IPS-11a (cell line): ENCODE measurements around the gene PTGER4.
"Not testable (repeated sequence)": the region's sequence is repeated elsewhere in the genome, so short reads cannot be mapped to it uniquely, and the experiment has no call there.

Experiments
- H3K4me3 ChIP-seq: one replicate; pipeline ENCODE4 v1.5.1; 2013; ENCODE audit warnings: low read depth, low read length, control low read depth

PTGER4 gene

GRCh38 chr5:40688996-40689395 is 9.3 kb downstream of the PTGER4 start:
- no peak overlapping the region for H3K4me3 ChIP-seq

GRCh38 chr5:40689438-40689837 is 9.7 kb downstream of the PTGER4 start:
- no peak overlapping the region for H3K4me3 ChIP-seq

- H3K4me3 ChIP-seq = no peak overlapping the region
These were observed 10.6 kb downstream of the PTGER4 start for GRCh38 chr5:40690267-40690666.

- H3K4me3 ChIP-seq = no peak overlapping the region
These were observed 12.2 kb downstream of the PTGER4 start for GRCh38 chr5:40691894-40692293.

GRCh38 chr5:40694433-40694832 is 14.7 kb downstream of the PTGER4 start:
- H3K4me3 ChIP-seq = no peak overlapping the region

GRCh38 chr5:40700116-40700782 is 20.5 kb downstream of the PTGER4 start:
- no peak overlapping the region for H3K4me3 ChIP-seq

- H3K4me3 ChIP-seq = not testable (repeated sequence)
These were observed 22.3 kb downstream of the PTGER4 start for GRCh38 chr5:40702027-40702426.

- not testable (repeated sequence) for H3K4me3 ChIP-seq
These were observed 25.8 kb downstream of the PTGER4 start for GRCh38 chr5:40705484-40705883.

GRCh38 chr5:40710575-40710974 is 30.9 kb downstream of the PTGER4 start:
- H3K4me3 ChIP-seq = not testable (repeated sequence)

GRCh38 chr5:40714001-40714400 is 34.3 kb downstream of the PTGER4 start:
- no peak overlapping the region for H3K4me3 ChIP-seq

GRCh38 chr5:40716000-40716399 is 36.3 kb downstream of the PTGER4 start:
- no peak overlapping the region for H3K4me3 ChIP-seq

- H3K4me3 ChIP-seq = no peak overlapping the region
These were observed 36.9 kb downstream of the PTGER4 start for GRCh38 chr5:40716590-40716989.

- no peak overlapping the region for H3K4me3 ChIP-seq
These were observed 37.6 kb downstream of the PTGER4 start for GRCh38 chr5:40717281-40717680.

GRCh38 chr5:40720069-40720468 is 40.4 kb downstream of the PTGER4 start:
- no peak overlapping the region for H3K4me3 ChIP-seq

GRCh38 chr5:40722497-40722911 is 42.8 kb downstream of the PTGER4 start:
- not testable (repeated sequence) for H3K4me3 ChIP-seq

GRCh38 chr5:40733434-40733833 is 53.7 kb downstream of the PTGER4 start:
- no peak overlapping the region for H3K4me3 ChIP-seq

GRCh38 chr5:40733879-40734563 is 54.3 kb downstream of the PTGER4 start:
- no peak overlapping the region for H3K4me3 ChIP-seq

GRCh38 chr5:40734986-40735385 is 55.3 kb downstream of the PTGER4 start:
- no peak overlapping the region for H3K4me3 ChIP-seq

GRCh38 chr5:40735609-40736008 is 55.9 kb downstream of the PTGER4 start:
- H3K4me3 ChIP-seq = no peak overlapping the region

GRCh38 chr5:40736103-40736875 is 56.6 kb downstream of the PTGER4 start:
- H3K4me3 ChIP-seq = no peak overlapping the region

- no peak overlapping the region for H3K4me3 ChIP-seq
These were observed 58.8 kb downstream of the PTGER4 start for GRCh38 chr5:40738502-40738901.
